Measurements from ENCODE around the gene PTPRD.

Gene PTPRD

GRCh38 chr9:10571699-10572098 lies 41.1 kb downstream of the PTPRD start:
- H3K4me3 ChIP-seq (ENCODE audit: low read depth, low read length): no peak overlapping the region
- TF ChIP-seq CTCF (conservative IDR thresholded peaks at IDR 0.05; ENCODE audit: low read depth, low read length): no peak
- DNase-seq (ENCODE audit: low read depth): no peak

DNA sequence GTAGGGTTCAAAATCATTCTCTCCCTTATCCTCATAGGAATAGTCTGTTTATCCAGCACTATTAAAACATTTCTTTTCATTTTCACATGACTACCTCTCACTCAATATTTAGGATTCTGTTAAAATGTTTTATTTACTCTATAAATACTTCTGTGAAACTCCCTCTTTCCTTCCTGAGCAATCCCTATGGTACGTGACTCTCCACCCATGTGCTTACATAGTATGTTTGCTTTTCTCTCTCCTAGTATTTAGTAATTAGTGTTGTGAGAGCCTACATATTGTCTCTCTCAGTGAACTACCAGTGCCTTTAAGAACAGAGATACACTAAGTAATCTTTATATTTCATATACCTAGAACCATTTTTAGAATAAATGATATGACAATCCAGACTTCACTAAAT lies 46.0 kb downstream of the PTPRD start:
- no peak overlapping the region for H3K4me3 ChIP-seq (ENCODE audit: low read depth, low read length)
- TF ChIP-seq CTCF (conservative IDR thresholded peaks at IDR 0.05; ENCODE audit: low read depth, low read length): no peak
- DNase-seq (ENCODE audit: low read depth): no peak

- no peak for DNase-seq (ENCODE audit: low read depth)
- H3K4me3 ChIP-seq (ENCODE audit: low read depth, low read length): no peak overlapping the region
- no peak for TF ChIP-seq CTCF (conservative IDR thresholded peaks at IDR 0.05; ENCODE audit: low read depth, low read length)
These were observed 50.0 kb downstream of the PTPRD start for GRCh38 chr9:10562581-10563343.

DNA sequence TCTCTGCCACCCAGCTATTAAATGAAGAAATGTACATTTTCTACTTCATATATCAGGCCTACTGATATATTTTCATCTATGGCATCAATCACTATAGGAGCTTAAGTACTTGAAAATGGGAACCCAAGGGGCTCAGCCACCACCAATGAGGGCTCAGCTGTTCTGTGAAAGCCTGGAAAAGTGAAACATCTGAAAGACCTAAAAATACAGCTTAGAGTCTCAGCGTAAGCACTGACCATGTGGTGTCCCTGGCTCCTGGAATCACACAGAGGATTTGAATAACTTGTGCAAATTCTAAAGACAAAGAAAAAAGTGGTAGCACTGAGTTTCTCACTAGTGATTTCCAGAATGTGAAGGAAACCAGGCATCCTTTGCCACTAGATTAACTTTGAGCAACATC lies 64.5 kb downstream of the PTPRD start:
- TF ChIP-seq CTCF (conservative IDR thresholded peaks at IDR 0.05; ENCODE audit: low read depth, low read length): no peak
- DNase-seq (ENCODE audit: low read depth): no peak
- H3K4me3 ChIP-seq (ENCODE audit: low read depth, low read length): no peak overlapping the region

DNA sequence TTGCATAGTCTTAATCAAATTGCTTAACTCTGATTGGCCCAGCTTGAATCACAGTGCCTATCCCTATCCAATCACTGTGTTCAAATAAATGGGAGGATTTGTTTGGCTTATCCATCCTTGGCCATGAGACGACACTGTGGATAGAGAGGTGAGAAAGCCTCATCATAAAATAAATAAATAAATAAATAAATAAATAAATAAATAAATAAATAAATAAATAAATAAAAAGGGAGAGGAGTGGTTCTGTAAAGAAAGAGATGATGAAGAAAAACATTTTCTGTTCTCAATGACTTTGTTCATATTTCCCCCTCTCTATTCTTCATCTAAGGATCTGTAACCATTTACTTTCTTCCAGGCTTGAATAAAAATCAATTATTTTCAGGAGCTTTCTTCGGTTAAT lies 74.7 kb downstream of the PTPRD start:
- no peak for TF ChIP-seq CTCF (conservative IDR thresholded peaks at IDR 0.05; ENCODE audit: low read depth, low read length)
- no peak overlapping the region for H3K4me3 ChIP-seq (ENCODE audit: low read depth, low read length)
- no peak for DNase-seq (ENCODE audit: low read depth)

DNA sequence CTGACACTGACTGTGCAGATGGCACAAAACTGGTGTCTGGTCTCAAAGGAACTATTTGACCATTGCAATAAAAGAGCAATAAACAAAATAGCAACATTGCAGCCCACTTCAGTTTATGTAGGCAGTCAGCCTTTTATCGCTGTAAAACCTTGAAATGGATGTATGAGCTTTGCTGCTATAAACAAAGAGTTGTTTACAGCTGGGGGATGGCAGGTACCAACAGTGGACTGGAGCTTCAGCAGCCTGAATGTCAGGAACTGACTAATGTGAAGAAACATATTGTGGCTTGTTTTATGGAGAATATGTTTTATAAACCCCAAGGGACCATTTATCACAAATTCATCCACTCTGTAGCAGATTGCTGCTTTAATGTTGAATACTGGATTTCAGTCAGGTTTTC lies 78.0 kb downstream of the PTPRD start:
- H3K4me3 ChIP-seq (ENCODE audit: low read depth, low read length): no peak overlapping the region
- no peak for DNase-seq (ENCODE audit: low read depth)
- no peak for TF ChIP-seq CTCF (conservative IDR thresholded peaks at IDR 0.05; ENCODE audit: low read depth, low read length)

DNA sequence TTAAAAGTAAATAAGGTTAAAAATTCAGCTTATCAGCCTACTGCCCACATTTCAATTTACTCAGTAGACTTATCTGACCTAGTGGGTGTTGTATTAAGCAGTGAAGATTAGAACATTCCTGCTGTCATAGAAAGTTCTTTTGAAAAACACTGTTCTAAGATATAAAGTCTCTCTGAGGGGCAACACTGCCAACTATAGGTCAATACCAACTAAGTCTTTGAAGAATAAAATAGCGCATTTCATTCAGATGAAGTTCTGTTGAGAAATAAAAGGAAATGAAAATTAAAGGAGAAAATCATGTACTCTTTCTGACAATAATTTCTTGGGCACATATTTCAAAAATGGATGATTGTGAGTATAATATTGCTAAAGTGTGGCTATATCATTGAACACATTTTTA lies 86.8 kb downstream of the PTPRD start:
- no peak overlapping the region for H3K4me3 ChIP-seq (ENCODE audit: low read depth, low read length)
- no peak for TF ChIP-seq CTCF (conservative IDR thresholded peaks at IDR 0.05; ENCODE audit: low read depth, low read length)
- DNase-seq (ENCODE audit: low read depth): no peak

All from choroid plexus epithelial cell (primary cell).